Measurements from ENCODE around the gene MIER1. TPM values are rescaled to one million over a fixed set of nuclear protein-coding genes. Genes with fewer than 3 reads are reported as not detected.

MIER1 gene
- total and polyA plus RNA-seq, 8 donors = 30.9 to 38.5 (median 34.8) TPM

DNA sequence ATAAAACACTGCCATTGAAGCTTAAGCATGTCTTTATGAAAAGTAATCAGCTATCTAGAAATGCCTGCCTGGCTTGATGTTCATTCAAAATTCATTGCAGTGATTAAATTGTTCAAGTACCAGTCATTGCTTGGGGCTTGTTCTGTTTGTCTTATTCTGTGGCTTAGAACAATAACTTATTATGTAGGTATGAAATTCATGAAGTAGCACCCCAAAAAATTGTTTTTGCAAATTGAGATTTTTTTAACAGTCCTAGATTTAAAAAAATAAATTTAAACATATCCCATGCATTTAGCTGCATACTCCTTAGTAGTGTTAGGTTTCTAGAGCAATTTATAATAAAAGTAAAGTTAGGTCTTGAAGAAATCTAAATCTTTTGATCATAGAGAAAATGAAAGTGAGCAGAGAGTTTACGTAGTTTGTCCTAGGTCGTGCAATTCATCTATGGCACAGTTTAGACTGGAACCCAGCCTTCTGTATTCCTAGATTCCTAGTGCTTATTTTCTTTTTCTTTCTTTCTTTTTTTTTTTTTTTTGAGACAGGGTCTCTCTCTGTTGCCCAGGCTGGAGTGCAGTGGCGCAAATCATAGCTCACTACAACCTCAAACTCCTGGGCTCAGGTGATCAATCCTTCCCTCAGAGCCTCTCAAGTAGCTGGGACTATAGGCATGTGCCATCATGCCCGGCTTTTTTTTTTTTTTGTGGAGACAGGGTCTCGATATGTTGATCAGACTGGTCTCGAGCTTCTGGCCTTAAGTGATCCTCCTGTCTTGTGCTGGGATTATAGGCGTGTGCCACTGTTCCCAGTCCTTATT is 9.3 kb downstream of the MIER1 start:
- Histone ChIP-seq H3K9me3 (no peaks in the 10 kb centered on the region), H3K4me3 (no peak overlapping the region), H3K4me1 (peaks cover 21 to 85% of the 10 kb centered on the region in 2 donors), H3K36me3 (no peaks in the 10 kb centered on the region), H3K27me3 (no peaks in the 10 kb centered on the region), H3K27ac (peak overlapping the region in 1 of 2 donors; percentile 38)
- DNase-seq (no peak), ATAC-seq (no peak)
- TF ChIP-seq CTCF (IDR thresholded peaks at IDR 0.05) = no peak
- intact Hi-C loops (cut with DNase I) = no loop called here

GRCh38 chr1:66937529-66938234 is 12.9 kb downstream of the MIER1 start:
- H3K4me1 ChIP-seq = peaks cover 12 to 84% of the 10 kb centered on the region in 2 donors
- peaks cover 0 to 6% of the 10 kb centered on the region in 2 donors for H3K36me3 ChIP-seq
- TF ChIP-seq CTCF (IDR thresholded peaks at IDR 0.05) = no peak
- no peak overlapping the region for H3K4me3 ChIP-seq
- no peak overlapping the region for H3K27ac ChIP-seq
- DNase-seq (no peak), ATAC-seq (no peak)
- intact Hi-C loops (cut with DNase I) = no loop called here
- H3K27me3 ChIP-seq = no peaks in the 10 kb centered on the region
- H3K9me3 ChIP-seq = no peaks in the 10 kb centered on the region

DNA sequence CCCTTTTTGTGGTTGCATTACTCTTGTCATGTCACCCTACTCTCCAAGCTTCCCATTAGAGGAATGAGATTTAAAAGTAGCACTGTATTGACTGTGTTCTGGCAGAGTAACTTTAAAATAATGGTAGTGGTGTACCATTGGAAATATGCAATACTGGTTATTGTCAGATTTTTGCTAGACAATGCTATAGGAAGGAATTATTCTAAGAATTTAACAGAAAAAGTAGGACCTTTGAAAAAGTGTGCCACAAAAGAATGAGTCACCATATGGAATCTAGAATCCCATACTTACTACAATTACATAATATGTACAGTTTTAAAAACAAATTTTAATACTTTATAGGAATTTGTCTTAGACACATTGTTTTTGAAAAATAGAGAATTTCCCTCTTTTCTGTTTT is 13.8 kb downstream of the MIER1 start:
- H3K27me3 ChIP-seq = no peaks in the 10 kb centered on the region
- no peak for TF ChIP-seq CTCF (IDR thresholded peaks at IDR 0.05)
- intact Hi-C loops (cut with DNase I) = no loop called here
- peaks cover 0 to 13% of the 10 kb centered on the region in 2 donors for H3K36me3 ChIP-seq
- no peaks in the 10 kb centered on the region for H3K9me3 ChIP-seq
- H3K27ac ChIP-seq = peak overlapping the region in 1 of 2 donors; percentile 34
- peak; percentile 22 for ATAC-seq
- H3K4me1 ChIP-seq = peaks cover 4 to 84% of the 10 kb centered on the region in 2 donors
- no peak for DNase-seq
- no peak overlapping the region for H3K4me3 ChIP-seq

DNA sequence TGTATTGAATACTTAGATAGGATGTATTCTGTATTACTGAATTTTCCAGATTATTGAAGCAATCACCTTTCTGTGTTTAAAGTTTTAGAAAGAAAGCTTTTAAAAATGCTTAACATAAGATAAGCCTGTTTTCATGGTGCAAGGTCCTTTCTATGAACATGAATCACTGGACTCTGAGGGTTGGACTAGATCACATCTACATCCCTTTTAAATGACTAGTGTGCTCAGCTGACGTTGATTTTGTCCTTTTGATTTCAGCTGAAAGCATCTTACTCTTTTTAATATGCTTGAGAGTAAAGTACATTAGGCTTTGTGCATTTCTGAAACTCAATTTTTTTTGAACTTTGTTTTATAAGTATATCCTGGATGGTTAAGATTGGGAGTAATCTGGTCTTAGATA is 16.2 kb downstream of the MIER1 start:
- Histone ChIP-seq H3K27me3 (no peaks in the 10 kb centered on the region), H3K4me3 (no peak overlapping the region), H3K36me3 (peaks cover 0 to 24% of the 10 kb centered on the region in 2 donors), H3K9me3 (no peaks in the 10 kb centered on the region), H3K27ac (no peak overlapping the region), H3K4me1 (peaks cover 5 to 84% of the 10 kb centered on the region in 2 donors)
- DNase-seq (no peak), ATAC-seq (no peak)
- intact Hi-C loops (cut with DNase I) = no loop called here
- TF ChIP-seq CTCF (IDR thresholded peaks at IDR 0.05) = no peak

- no peak for ATAC-seq
- Histone ChIP-seq H3K36me3 (peaks cover 0 to 49% of the 10 kb centered on the region in 2 donors), H3K4me1 (peaks cover 5 to 85% of the 10 kb centered on the region in 2 donors), H3K9me3 (no peaks in the 10 kb centered on the region), H3K4me3 (no peak overlapping the region), H3K27me3 (no peaks in the 10 kb centered on the region), H3K27ac (peak overlapping the region in 1 of 2 donors; percentile 13)
- no peak for TF ChIP-seq CTCF (IDR thresholded peaks at IDR 0.05)
- intact Hi-C loops (cut with DNase I) = no loop called here
- no peak for DNase-seq
Measured at GRCh38 chr1:66943361-66943969, 18.7 kb downstream of the MIER1 start.
